Endothelial cell of umbilical vein (primary cell): ENCODE measurements around the gene TBX2. TPM values are rescaled to one million over a fixed set of nuclear protein-coding genes. Genes with fewer than 3 reads are reported as not detected.

Experiments used
- BruUV-seq: library from RNA; stranded (reverse); fragments of 400-500 nt; replicated peaks from 2 replicates; lab custom pipeline; 2021; lab: Mats Ljungman, UMichigan
- CTCF ChIA-PET: fragments of 300-600, 350-600 bp; sonication (Branson Sonifier 250); formaldehyde crosslinking; loops from one replicate; lab custom pipeline; 2021; ENCODE audit warnings: antibody characterized with exemption, inconsistent platforms; lab: Charles Lee
- POLR2A ChIA-PET: fragments of 300-600, 350-600 bp; sonication (Branson Sonifier 250); formaldehyde crosslinking; loops from one replicate; lab custom pipeline; 2021; ENCODE audit warnings: antibody characterized with exemption, inconsistent platforms; lab: Charles Lee
- DNase-seq: peaks from one replicate; pipeline ENCODE4 v3.0.0-alpha.2; 2011; ENCODE audit warnings: low read depth, low spot score
- FAIRE-seq: peaks from 2 replicates; lab custom pipeline; 2011; peaks lifted over from hg19 to GRCh38; lab: Jason Lieb, UNC
- H2AFZ ChIP-seq: 2 replicates; pipeline ENCODE4 v1.6.0; 2012; ENCODE audit warnings: low read depth, low read length, control low read depth, inconsistent platforms
- H3K27ac ChIP-seq: 2 replicates; pipeline ENCODE4 v1.5.1; 2011; ENCODE audit warnings: low read depth, mild to moderate bottlenecking, control low read depth, low read length, moderate library complexity; ENCODE audit not compliant: insufficient read depth
- H3K27me3 ChIP-seq, 2 experiments: 2 replicates each; pipeline versions ENCODE4 v1.6.0 to v1.6.1; 2011; ENCODE audit warnings: low read length in 2 of 2, mixed read lengths in 1 of 2; ENCODE audit not compliant: control insufficient read depth in 2 of 2, insufficient read depth in 2 of 2
- H3K36me3 ChIP-seq, 2 experiments: 2 replicates in 1 of 2; 3 replicates in 1 of 2; pipeline ENCODE4 v1.5.1; 2011; ENCODE audit warnings: low read length in 2 of 2, mild to moderate bottlenecking in 1 of 2, moderate library complexity in 1 of 2; ENCODE audit not compliant: control insufficient read depth in 2 of 2, insufficient read depth in 2 of 2; ENCODE audit errors: extremely low read depth in 1 of 2
- H3K4me1 ChIP-seq: 3 replicates; pipeline ENCODE4 v1.5.1; 2011; ENCODE audit warnings: mild to moderate bottlenecking, low read length; ENCODE audit not compliant: control insufficient read depth, insufficient read depth; ENCODE audit errors: extremely low read depth
- H3K4me2 ChIP-seq: 2 replicates; pipeline ENCODE4 v1.6.1; 2011; ENCODE audit warnings: low read length, control low read depth, mixed read lengths; ENCODE audit not compliant: insufficient read depth
- H3K4me3 ChIP-seq, 3 experiments: fragments of 200-600 bp in 1 of 3; sonication (generic), shearing (Covaris generic) in 1 of 3; replicated peaks in 1 of 3; 2 replicates each; pipeline ENCODE4 v1.5.1; 2011 to 2016; ENCODE audit warnings: control low read depth in 3 of 3, low read length in 3 of 3, mild to moderate bottlenecking in 2 of 3, inconsistent platforms in 1 of 3, low read depth in 1 of 3, moderate library complexity in 1 of 3; ENCODE audit not compliant: insufficient read depth in 1 of 3
- H3K79me2 ChIP-seq: 2 replicates; pipeline ENCODE4 v1.6.0; 2012; ENCODE audit warnings: low read length, inconsistent platforms; ENCODE audit not compliant: control insufficient read depth, insufficient read depth
- H3K9ac ChIP-seq: replicated peaks from 2 replicates; pipeline ENCODE3; 2011; ENCODE audit warnings: low read length, control low read depth; ENCODE audit not compliant: insufficient read depth; ENCODE audit errors: extremely low read depth
- H3K9me1 ChIP-seq: replicated peaks from 3 replicates; pipeline ENCODE4 v1.6.0; 2011; ENCODE audit warnings: mild to moderate bottlenecking, low read length; ENCODE audit not compliant: control insufficient read depth, insufficient read depth; ENCODE audit errors: extremely low read depth
- H3K9me3 ChIP-seq: replicated peaks from 2 replicates; pipeline ENCODE4 v1.5.1; 2012; ENCODE audit warnings: low read length, inconsistent platforms; ENCODE audit not compliant: control insufficient read depth, insufficient read depth
- H4K20me1 ChIP-seq: replicated peaks from 2 replicates; pipeline ENCODE3; 2011; ENCODE audit warnings: mild to moderate bottlenecking, low read length; ENCODE audit not compliant: control insufficient read depth, insufficient read depth; ENCODE audit errors: extremely low read depth
- CTCF ChIP-seq, 2 donors: IDR thresholded peaks; 1 replicate in 1 of 2; 2 replicates in 1 of 2; pipeline ENCODE4 v1.5.1; 2011; ENCODE audit warnings: low read length in 2 of 2, mild to moderate bottlenecking in 2 of 2, moderate library complexity in 2 of 2, control low read depth in 1 of 2, inconsistent platforms in 1 of 2, low read depth in 1 of 2; ENCODE audit not compliant: insufficient read depth in 1 of 2; ENCODE audit errors: extremely low read depth in 1 of 2
- EZH2 ChIP-seq: IDR thresholded peaks from 2 replicates; pipeline ENCODE4 v1.6.1; 2012; ENCODE audit warnings: borderline replicate concordance, low read depth, mild to moderate bottlenecking, moderate library complexity, low read length, inconsistent platforms; ENCODE audit not compliant: severe bottlenecking
- FOS ChIP-seq: IDR thresholded peaks from 2 replicates; pipeline ENCODE4 v1.6.1; 2011; ENCODE audit warnings: mild to moderate bottlenecking, low read length, moderate library complexity, borderline replicate concordance; ENCODE audit not compliant: insufficient read depth
- GATA2 ChIP-seq: IDR thresholded peaks from 2 replicates; pipeline ENCODE4 v1.7.0; 2011; ENCODE audit warnings: low read depth, mild to moderate bottlenecking, moderate library complexity, mixed read lengths, low read length; ENCODE audit not compliant: insufficient read length, insufficient read depth
- JUN ChIP-seq: IDR thresholded peaks from 2 replicates; pipeline ENCODE4 v1.6.1; 2011; ENCODE audit warnings: borderline replicate concordance, low read depth; ENCODE audit not compliant: insufficient read length, insufficient read depth
- MYC ChIP-seq: IDR thresholded peaks from one replicate; pipeline ENCODE4 v1.6.1; 2011; ENCODE audit warnings: mild to moderate bottlenecking, low read depth, low read length
- POLR2A ChIP-seq: IDR thresholded peaks from 2 replicates; pipeline ENCODE4 v1.6.1; 2012; ENCODE audit warnings: low read depth, mild to moderate bottlenecking, control low read depth, low read length
- POLR2AphosphoS5 ChIP-seq: IDR thresholded peaks from 2 replicates; pipeline ENCODE4 v1.6.1; 2012; ENCODE audit warnings: low read depth, mild to moderate bottlenecking, control low read depth, low read length, moderate library complexity; ENCODE audit not compliant: insufficient read depth
- dilution Hi-C: fragments of 300-500 bp; cut with MboI; formaldehyde crosslinking; loops from one replicate; pipeline ENCODE4 v1.15.0; 2019; ENCODE audit warnings: low sequenced_read_pairs; ENCODE audit not compliant: extremely low pct_ligation_motif_present
- intact Hi-C: fragments of 100-400 bp; cut with micrococcal nuclease; formaldehyde crosslinking; loops from one replicate; pipeline ENCODE4 v1.10.0; 2022
- polyA plus RNA-seq, 4 experiments: library from polyadenylated mRNA; depleted of rRNA in 3 of 4; stranded (reverse) in 3 of 4; unstranded in 1 of 4; fragments of >200 nt; gene quantifications; 2 replicates each; pipeline versions ENCODE4 v1.2.1 to v1.2.3, GENCODE V29; 2011 to 2012; ENCODE audit warnings: missing spikeins in 1 of 4
- total RNA-seq: library from RNA; stranded (reverse); gene quantifications from 2 replicates; pipeline ENCODE4 v1.2.3, GENCODE V29; 2021
- TF ChIP-seq, protein P1 (sequence below): IDR thresholded peaks from 2 replicates; pipeline ENCODE4 v1.6.1; 2011; ENCODE audit not compliant: insufficient read depth, insufficient read length

Gene TBX2
- total and polyA plus RNA-seq, 2 donors (not counting 3 experiments of a cell fraction or from before 2014, with no cell fraction given): not detected

DNA sequence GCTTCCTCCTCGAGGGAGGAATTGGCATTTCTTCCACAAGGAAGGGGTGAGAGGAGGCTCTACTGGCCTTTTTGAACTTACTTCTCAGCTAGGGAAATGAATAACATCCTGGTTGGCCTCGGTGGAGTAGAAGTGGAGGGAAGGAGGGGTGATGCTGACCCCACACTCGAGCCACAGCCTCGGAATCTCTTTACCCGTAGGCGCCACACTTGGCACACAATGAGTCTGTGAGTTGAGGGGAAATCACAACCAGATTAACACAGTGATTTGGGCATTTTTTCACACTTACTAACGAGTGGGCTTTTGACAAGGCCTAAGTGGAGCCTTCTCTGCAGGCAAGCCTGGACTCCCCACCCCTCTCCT lies 47.3 kb upstream of the TBX2 start:
- dilution Hi-C loops (no loop called here), intact Hi-C loops (no loop called here)
- DNase-seq: peak; percentile 87
- CTCF ChIA-PET: interaction anchor here (1.5 to 2.4 kb wide), 3 partner anchors 16 to 352 kb away, joined by 4 to 12 read pairs (median 7); no protein-coding TSS in a partner anchor
- POLR2A ChIA-PET: no interaction called here
- H3K4me2 ChIP-seq: peak overlapping the region; percentile 40
- BruUV-seq: no TSS peak
- peaks cover 19% of the 10 kb centered on the region for H3K4me1 ChIP-seq
- no peak overlapping the region for H3K27ac ChIP-seq
- H4K20me1 ChIP-seq: no peaks in the 10 kb centered on the region
- peaks cover 0 to 2% of the 10 kb centered on the region in 2 experiments for H3K27me3 ChIP-seq
- no peaks in the 10 kb centered on the region for H3K36me3 ChIP-seq
- H3K4me3 ChIP-seq: no peak overlapping the region
- H3K9me3 ChIP-seq: no peaks in the 10 kb centered on the region
- peak; percentile 76 for TF ChIP-seq FOS
- TF ChIP-seq GATA2: peak; percentile 91
- TF ChIP-seq POLR2A: no peak
- peak; percentile 96 for FAIRE-seq
- no peak overlapping the region for H2AFZ ChIP-seq
- no peak overlapping the region for H3K9ac ChIP-seq
- no peaks in the 10 kb centered on the region for H3K79me2 ChIP-seq
- H3K9me1 ChIP-seq: no peaks in the 10 kb centered on the region

DNA sequence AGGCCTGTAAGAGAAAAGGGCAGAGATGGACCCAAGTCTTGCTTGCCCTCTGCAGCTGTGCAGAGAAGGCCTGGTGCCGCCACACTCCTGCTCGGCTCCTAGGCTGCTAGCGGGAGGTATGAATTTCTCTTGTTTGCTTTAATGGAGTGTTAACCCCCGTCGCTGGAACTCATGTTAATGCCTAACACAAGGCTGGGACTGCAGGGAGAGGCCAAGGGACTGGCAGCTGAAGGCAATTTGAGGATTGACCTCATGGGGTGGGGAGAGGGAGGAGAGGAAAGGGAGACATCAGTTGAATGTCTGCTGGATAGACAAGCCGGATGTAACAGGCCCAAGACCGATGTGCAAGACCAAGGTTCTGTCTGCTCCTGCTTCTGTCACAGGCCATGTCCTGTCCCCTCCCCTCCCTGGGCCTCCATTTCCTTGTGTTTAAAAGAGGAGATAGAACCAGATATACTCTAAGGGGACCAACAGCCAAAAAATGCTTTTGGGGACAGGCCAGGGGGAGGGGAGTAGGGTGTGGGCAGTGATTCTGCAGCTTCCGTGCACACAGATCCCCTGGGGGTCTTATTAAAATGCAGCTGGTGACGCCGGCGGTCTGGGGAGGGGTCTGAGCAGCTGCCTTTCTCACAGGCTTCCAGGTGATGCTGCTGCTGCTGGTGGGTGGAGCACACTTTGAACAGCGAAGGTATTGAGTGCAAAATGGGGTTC lies 46.7 kb upstream of the TBX2 start:
- Histone ChIP-seq H3K27ac (no peak overlapping the region), H3K79me2 (no peaks in the 10 kb centered on the region), H3K9me3 (no peaks in the 10 kb centered on the region), H3K9me1 (no peaks in the 10 kb centered on the region), H3K4me2 (no peak overlapping the region), H3K4me1 (peaks cover 19% of the 10 kb centered on the region), H3K4me3 (no peak overlapping the region), H3K9ac (no peak overlapping the region), H3K27me3 (peaks cover 0 to 2% of the 10 kb centered on the region in 2 experiments), H3K36me3 (no peaks in the 10 kb centered on the region), H2AFZ (no peak overlapping the region), H4K20me1 (no peaks in the 10 kb centered on the region)
- TF ChIP-seq EZH2: no peak
- TF ChIP-seq JUN: no peak
- TF ChIP-seq MYC: no peak
- no peak for TF ChIP-seq GATA2
- TF ChIP-seq CTCF (IDR thresholded peaks at IDR 0.05; ENCODE audit: extremely low read depth in 1 of 2, insufficient read depth in 1 of 2, low read depth in 1 of 2, low read length in 2 of 2): no peak
- TF ChIP-seq, protein P1, sequence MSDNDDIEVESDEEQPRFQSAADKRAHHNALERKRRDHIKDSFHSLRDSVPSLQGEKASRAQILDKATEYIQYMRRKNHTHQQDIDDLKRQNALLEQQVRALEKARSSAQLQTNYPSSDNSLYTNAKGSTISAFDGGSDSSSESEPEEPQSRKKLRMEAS: no peak
- TF ChIP-seq POLR2AphosphoS5: no peak
- TF ChIP-seq POLR2A: no peak
- no peak for TF ChIP-seq FOS
- intact Hi-C loops: no loop called here
- POLR2A ChIA-PET: interaction anchor here (0.6 kb wide), 1 partner anchor 345 kb away, joined by 5 read pairs; no protein-coding TSS in a partner anchor
- CTCF ChIA-PET: interaction anchor here (1.5 to 2.4 kb wide), 3 partner anchors 17 to 352 kb away, joined by 4 to 12 read pairs (median 7); no protein-coding TSS in a partner anchor
- no peak for DNase-seq
- dilution Hi-C loops: no loop called here
- no peak for FAIRE-seq
- no TSS peak for BruUV-seq
